C4-2B (cell line): ENCODE measurements around the gene SCAPER.

Experiments used
- H3K27ac ChIP-seq: fragments of 450-650 bp; 2 replicates; pipeline ENCODE4 v1.5.1; 2017
- ZFX ChIP-seq: fragments of 450-650 bp; IDR thresholded peaks from 2 replicates; pipeline ENCODE4 v1.6.1; 2017
- TF ChIP-seq, protein P1 (sequence below): fragments of 450-650 bp; conservative IDR thresholded peaks from 2 replicates; pipeline ENCODE4 v1.5.1; 2017; ENCODE audit warnings: mild to moderate bottlenecking

SCAPER gene

DNA sequence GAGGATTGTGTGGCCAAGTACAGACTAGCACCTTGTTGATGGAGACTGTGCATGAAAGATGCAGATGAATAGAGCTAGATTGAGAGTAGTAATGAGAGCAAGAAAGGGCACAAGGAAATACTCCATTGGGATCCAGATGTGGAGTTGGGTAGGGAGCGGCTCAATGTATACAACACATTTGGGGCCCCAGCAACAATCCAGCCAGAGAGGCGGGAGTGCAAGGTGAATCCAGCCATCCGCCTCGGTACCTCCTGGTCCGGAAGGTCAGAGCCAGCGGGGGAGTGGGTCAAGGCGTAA lies 559.6 kb downstream of the SCAPER start:
- no peak overlapping the region for H3K27ac ChIP-seq
- no peak for TF ChIP-seq ZFX
- TF ChIP-seq, protein P1, sequence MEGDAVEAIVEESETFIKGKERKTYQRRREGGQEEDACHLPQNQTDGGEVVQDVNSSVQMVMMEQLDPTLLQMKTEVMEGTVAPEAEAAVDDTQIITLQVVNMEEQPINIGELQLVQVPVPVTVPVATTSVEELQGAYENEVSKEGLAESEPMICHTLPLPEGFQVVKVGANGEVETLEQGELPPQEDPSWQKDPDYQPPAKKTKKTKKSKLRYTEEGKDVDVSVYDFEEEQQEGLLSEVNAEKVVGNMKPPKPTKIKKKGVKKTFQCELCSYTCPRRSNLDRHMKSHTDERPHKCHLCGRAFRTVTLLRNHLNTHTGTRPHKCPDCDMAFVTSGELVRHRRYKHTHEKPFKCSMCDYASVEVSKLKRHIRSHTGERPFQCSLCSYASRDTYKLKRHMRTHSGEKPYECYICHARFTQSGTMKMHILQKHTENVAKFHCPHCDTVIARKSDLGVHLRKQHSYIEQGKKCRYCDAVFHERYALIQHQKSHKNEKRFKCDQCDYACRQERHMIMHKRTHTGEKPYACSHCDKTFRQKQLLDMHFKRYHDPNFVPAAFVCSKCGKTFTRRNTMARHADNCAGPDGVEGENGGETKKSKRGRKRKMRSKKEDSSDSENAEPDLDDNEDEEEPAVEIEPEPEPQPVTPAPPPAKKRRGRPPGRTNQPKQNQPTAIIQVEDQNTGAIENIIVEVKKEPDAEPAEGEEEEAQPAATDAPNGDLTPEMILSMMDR: no peak

DNA sequence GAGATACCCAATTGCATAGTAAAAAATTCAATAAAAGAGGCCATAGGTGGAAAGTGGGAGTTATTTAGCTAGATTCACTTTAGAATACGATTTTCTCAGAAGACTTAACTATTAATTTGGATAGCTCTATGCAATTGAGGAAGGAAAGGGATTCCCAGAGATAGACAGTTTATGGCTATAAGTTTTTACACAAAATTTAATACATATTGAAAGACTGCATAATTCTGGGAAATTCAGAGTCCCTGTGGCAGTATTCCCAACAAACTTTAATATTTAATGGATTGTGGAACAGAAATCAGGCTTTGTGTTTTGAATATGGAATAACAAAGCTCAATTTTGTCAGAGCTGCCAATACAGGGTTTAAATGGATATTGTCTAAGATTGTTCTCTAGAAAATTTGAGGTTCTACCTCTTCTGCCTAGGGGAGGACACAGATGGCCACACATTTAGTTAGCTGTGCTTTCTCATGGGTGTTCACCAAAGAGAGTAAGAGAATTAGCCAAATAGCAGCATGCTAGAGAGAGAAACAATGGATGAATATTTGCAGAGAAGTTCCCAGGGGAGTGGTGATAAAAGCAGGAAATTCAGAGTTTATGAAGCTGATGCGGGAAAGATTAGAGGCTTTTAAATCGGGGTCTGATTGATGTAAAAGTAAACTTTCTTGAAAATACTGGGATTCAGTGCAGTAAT lies 560.1 kb downstream of the SCAPER start:
- TF ChIP-seq, protein P1: no peak
- no peak for TF ChIP-seq ZFX
- H3K27ac ChIP-seq: no peak overlapping the region

DNA sequence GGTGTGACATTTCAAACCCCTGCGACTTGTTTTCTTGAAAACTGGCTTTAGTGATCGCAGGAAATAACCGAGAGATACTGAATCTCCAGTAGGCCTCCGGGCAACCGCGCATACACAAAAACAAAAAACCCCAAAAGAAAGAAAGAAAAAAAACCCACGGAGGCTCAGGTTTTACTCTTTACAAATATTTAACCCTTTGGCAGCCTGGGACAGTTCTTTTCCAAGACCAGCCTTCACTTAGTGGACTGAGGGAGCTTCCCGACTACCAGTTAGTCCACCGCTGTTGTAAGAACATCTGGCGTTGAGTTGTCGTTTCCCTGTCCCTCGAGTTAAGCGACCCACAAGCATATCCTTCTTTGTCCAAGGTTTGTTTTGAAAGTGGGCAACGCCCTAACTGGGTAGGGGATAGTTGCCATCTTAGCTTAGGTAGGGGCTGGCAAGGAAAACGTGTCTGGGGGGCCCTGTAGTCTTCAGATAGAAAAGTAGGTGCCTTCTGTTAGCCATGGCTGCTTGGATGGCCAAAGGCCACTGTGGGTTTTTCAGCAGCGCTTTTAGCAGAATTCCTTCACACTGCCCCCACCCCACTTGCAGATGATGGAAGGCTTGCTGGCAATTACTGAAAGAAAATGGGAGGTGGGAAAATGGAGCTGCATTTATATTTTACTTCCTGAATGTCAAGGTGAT lies 561.7 kb downstream of the SCAPER start:
- no peak overlapping the region for H3K27ac ChIP-seq
- TF ChIP-seq, protein P1: no peak
- TF ChIP-seq ZFX: no peak

GRCh38 chr15:76342382-76343201 lies 562.5 kb downstream of the SCAPER start:
- no peak for TF ChIP-seq ZFX
- TF ChIP-seq, protein P1: no peak
- no peak overlapping the region for H3K27ac ChIP-seq

- no peak overlapping the region for H3K27ac ChIP-seq
- TF ChIP-seq ZFX: no peak
- TF ChIP-seq, protein P1: no peak
Measured at GRCh38 chr15:76342058-76342381, 563.1 kb downstream of the SCAPER start.

GRCh38 chr15:76341366-76342057 lies 563.6 kb downstream of the SCAPER start:
- no peak for TF ChIP-seq ZFX
- TF ChIP-seq, protein P1: no peak
- no peak overlapping the region for H3K27ac ChIP-seq
